Measurements from ENCODE around the gene ELN.
"Not testable (repeated sequence)": the region's sequence is repeated elsewhere in the genome, so short reads cannot be mapped to it uniquely, and the experiment has no call there.

The ELN gene

DNA sequence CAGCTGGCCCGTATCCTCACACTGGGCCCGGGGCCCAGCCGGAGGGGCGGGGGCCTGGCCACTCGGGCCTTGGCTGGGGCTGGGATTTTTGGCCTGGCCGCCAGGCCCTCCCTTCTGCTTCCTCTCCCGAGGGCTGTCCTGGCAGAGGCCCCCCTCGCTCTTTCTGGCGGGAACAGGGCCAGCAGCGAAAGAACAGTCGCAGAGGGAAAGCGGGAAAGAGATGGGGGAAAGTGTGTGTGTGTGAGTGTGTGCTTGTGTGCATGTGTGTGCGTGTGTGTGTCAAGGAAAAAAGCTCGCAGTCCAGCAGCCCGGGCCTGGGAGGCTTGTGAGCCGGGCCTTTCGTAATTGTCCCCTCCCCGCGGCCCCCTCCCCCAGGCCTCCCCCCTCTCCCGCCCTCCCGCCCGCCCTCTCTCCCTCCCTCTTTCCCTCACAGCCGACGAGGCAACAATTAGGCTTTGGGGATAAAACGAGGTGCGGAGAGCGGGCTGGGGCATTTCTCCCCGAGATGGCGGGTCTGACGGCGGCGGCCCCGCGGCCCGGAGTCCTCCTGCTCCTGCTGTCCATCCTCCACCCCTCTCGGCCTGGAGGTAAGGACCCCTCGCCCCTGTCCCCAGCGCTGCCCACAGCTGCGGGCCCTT is at the start of gene ELN:
TSS of gene ELN (plus strand) at position 491 of the 638 bp plus-strand sequence. CDS start at position 506, 15 bp downstream.
- DNase-seq (ENCODE audit: low read depth in 2 of 2) = no peak

DNA sequence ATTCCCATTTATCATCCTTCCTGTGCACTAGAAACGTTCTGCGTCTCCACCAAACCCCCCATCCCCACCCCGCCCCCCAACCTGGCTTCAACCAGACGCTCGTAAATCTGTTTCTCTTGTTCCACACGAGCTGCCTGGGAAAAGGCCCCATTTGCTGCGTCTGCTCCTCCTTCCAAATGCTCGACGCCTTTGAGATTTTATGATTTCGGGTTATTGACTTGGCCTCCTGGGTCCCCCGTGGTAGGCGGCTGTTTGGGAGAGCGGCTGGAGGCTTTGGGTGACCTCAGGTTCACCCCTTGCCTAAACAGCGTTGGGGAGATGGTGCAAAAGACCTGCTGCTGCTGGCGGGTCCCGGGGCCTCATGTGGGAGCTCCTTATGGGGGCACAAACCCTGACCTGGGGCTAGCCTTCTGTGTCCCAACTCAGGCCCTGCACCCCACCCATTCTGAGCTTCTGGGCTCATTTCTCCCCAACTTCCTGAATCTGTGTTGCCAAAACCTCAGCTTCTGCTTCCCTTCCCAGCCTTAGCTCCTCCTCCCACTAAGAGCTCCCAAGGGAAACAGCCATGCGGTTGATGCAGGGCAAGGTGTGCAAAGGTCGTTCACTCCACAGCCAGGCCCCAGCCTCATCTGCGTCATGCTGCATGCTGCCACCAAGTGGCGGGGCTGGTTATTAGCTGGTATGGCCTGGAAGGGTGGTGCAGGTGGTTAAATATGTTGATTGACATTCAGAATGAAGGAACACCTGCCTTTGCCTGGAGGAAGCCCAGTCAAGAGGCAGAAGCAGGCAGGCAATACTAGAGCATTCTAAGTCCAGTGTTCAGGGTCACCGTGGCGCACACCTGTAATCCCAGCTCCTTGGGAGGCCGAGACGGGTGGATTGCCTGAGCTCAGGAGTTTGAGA is 49.1 kb upstream of the ELN start:
- DNase-seq (ENCODE audit: low read depth in 2 of 2) = peak; percentile 7 to 14

DNA sequence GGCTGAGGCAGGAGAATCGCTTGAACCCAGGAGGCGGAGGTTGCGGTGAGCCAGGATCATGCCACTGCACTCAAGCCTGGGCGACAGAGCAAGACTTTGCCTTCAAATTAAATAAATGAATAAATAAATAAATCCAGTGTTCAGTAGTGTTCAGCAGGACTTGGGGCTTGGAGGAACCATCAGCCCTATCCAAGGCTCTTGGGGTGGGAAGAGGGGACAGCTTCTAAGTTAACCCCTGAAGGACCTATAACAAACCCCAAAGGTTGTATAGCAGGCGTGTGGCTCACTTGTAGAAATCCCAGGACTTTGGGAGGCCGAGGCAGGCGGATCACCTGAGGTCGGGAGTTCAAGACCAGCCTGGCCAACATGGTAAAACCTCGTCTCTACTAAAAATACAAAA is 48.3 kb upstream of the ELN start:
- DNase-seq (ENCODE audit: low read depth in 2 of 2) = not testable (repeated sequence)

DNA sequence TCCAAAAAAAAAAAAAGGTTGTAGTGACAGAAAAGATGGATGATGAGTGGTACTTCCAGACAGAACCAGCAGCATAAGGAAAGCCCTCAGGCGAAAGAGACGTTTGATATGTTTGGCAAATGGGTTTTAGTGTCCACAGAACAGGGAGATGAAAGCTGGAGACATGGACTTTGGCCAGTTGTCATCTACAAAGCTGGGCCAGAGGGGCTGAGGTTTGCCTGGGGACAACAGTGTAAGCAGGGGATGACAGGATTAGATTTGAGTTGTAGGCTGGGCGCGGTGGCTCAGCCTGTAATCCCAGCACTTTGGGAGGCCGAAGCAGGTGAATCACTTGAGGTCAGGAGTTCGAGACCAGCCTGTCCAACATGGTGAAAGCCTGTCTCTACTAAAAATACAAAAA is 47.8 kb upstream of the ELN start:
- no peak for DNase-seq (ENCODE audit: low read depth in 2 of 2)

DNA sequence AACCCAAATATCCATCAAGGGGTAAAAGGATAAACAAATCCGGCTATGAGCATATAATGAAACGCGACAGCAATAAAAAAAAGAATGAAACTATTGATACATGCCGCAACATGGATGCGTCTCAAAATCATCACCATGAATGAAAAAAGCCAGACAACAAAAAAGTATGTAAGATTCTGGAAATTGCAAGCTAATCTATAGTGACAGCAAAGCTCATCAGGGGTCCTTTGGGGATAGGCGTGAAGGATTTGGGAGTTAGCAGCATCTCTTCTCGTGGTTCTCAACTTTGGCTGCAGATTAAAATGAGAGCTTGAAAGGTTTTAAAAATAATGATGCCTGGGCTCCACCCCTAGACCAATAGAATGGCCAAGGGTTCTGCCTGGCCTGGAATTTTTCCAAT is 46.0 kb upstream of the ELN start:
- DNase-seq (ENCODE audit: low read depth in 2 of 2) = no peak

DNA sequence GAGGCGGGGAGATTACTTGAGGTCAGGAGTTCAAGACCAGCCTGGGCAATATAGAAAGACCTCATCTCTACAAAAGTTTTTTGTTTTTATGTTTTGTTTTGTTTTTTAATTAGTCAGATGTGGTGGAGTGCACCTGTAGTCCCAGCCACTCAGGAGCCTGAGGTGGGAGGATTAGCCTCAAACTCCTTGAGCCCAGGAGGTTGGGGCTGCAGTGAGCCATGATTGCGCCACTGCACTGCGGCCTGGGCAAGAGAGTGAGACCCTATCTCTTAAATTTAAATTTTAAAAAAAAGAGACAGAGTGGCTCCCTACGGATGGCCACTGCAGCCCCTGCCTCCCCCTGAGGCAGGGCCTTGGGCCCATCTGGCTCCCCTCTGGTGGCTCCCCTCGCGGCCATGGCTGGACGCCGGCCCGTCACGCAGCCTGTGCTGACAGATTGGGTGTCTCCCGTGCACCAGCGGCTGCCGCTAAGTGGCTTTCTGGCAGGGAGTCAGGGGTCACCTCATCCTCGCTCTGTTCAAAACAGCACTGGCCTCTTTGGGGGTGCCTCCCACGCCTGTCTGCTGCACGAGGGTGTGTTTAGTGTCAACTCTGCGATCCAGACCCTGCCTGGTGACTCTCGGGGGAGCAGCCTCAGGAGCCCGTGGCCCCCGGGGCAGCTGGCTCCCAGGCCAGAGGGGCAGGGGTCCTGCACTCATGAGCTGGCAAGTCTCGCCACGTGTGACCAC is 44.4 kb upstream of the ELN start:
- DNase-seq (ENCODE audit: low read depth in 2 of 2) = no peak

DNA sequence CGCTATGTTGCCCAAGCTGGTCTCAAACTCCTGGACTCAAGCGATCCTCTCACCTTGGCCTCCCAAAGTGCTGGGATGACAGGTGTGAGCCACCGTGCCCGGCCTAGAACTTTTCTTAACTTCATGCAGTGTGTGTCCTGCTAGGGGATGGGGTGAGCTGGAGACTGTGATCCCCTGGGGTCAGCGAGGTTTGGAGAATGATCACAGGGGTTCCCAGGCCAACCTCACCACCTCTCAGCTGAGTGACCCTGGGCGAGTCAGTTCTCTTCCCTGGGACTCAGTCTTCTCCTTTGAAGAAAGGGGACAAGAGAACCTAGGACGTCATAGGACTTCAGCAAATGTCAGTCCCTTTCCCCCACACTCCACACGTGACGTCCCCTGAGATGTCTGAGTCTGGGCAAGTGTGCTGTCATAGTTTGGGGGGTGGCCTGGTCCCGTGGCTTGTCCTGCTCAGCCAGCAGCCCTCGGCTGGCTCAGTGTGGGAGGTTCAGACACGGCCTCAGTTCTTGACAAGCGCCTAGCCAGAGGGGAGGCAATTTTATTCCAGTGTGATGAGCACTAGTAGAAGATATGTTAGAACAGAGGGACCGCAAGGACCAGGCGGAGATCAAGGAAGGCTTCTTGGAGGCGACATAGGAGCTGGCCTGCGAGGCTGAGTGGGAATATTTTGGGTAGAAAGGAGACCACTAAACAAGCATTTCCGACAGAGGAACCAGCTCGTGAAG is 43.3 kb upstream of the ELN start:
- DNase-seq (ENCODE audit: low read depth in 2 of 2) = no peak

DNA sequence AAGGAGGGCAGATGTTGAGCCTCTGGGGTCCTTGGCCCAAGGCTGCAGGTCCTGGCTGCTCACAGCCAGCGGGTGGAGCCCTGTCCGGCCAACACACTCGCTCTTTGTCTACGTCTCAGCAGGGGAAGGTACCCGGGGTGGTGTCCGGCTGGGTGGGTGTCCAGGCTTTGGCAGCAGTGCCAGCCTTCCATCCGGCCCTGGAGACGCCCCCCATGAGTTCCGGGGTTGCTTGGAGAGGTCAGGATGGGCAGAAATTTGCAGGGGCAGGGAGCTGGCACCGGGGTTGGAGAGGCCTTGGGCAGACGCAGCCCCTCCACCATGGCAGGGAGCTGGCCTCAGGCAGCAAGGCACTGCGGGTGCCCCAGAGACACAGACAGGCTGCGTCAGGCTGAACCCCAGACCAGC is 42.2 kb upstream of the ELN start:
- DNase-seq (ENCODE audit: low read depth in 2 of 2) = no peak

DNA sequence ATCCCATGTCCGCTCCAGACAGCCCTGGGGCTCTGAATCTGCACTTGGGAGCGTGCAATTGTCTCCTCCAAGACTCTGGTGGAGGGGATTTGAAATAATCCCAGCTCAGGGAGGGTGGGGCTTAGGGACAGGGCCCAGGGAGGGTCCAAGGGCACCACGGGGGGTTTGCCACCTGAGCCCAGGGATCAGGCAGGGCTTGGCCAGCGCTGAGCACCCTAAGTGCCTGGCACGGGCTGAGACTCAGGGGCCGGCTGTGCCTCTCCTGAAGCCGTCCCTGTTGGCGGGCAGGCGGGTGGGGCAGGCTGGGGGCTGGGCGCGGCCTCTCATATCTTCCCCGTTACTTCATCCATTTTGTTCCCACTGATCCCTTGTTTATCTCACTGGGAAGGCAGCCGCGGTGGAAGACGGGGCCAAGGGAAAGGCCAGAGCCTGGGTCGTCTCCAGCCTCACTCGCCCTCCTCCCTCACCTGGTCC is 41.8 kb upstream of the ELN start:
- DNase-seq (ENCODE audit: low read depth in 2 of 2) = no peak

DNA sequence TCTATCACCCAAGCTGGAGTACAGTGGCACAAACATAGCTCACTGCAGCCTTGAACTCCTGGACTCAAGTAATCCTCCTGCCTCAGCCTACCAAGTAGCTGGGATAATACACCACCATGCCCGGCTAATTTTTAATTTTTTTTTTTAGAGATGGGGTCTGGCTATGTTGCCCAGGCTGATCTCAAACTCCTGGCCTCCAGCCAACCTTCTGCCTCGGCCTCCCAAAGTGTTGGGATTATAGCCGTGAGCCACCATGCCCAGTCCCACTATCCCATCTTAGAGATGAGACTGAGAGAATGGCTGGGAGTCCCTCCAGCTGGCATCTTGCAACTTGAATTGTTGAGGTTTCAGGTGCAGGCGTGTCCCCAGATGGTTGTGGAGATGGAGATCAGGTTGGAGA is 40.7 kb upstream of the ELN start:
- no peak for DNase-seq (ENCODE audit: low read depth in 2 of 2)

DNA sequence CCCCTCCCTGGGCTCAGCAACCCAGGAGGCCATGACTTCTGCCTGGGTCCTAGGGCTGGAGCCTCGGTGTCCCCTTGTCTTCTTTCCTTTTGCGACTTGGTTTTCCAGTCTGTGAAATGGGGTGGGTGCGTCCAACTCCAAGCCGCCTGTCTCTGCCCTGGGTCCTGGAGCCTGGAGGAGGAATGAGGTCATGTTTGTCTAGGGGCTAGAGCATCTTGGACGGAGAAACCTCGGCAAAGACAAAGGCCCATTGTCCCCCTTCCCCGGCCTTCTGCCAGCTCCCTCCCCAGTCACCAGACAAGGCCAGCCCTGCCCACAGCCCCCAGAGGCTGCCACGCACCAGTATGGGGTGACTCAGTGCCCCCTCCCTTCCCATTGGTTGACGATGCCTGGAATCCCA is 39.8 kb upstream of the ELN start:
- DNase-seq (ENCODE audit: low read depth in 2 of 2) = no peak

DNA sequence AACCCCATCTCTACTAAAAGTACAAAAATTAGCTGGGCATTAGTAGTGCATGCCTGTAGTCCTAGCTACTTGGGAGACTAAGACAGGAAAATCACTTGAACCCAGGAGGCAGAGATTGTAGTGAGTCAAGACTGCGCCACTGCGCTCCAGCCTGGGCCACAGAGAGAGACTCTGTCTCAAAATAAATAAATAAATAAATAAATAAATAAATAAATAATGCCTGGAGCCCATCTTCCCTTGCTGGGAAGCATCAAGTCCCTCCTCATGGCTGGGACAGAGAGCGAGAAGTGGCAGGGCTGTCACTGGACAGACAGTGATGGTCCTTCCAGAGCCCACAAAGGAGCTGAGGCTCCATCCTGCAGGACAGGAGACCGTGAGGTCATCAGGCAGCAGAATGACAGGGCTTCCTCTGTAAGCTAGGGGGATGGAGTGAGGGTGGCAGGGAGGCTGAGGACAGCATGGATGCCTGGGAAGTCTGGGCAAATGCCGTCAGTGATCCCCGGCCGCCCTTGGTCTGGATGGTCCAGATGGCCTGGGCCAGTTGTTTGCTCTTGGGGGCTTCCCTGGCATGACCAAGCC is 36.4 kb upstream of the ELN start:
- DNase-seq (ENCODE audit: low read depth in 2 of 2) = no peak

DNA sequence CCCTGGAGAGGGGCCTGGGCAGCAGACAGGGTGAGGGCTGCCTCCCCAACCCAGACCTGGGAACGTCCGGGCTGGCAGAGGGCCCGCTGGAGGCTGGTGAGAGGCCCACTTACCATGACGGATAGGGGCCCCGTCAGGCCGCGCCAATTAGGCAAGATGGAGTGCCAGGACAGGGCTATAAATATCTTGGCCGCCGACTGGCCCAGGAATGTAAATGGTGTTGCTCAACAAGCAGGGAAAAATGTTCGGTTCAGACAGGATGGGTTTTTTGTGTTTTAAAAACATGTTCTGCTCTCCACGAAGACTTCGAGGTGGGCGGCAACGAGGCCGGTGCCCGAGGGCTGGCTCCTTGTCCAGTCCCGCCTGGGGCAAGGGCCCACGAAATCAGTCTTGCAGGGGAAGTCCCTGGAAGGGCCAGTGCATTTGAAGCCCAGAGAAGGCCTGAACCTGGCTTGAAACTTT is 35.8 kb upstream of the ELN start:
- no peak for DNase-seq (ENCODE audit: low read depth in 2 of 2)

DNA sequence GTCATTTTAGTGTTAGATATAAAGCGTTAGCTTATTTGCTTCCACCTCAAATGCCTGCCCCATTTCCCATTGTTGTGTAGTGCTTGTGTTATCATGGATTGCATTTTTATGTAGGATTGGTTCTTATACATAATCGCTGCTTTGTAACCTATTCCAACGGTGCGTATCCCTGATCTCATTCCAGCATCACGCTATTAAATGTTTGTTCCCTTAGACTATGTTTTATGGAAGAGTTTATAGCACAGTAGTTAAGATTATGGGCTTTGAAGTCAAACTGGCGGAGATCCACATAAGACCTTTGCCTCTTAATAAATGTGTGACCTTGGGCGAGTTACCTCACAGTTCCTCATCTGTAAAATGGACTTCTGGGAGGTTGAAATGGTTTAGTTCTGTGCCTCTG is 34.0 kb upstream of the ELN start:
- no peak for DNase-seq (ENCODE audit: low read depth in 2 of 2)

DNA sequence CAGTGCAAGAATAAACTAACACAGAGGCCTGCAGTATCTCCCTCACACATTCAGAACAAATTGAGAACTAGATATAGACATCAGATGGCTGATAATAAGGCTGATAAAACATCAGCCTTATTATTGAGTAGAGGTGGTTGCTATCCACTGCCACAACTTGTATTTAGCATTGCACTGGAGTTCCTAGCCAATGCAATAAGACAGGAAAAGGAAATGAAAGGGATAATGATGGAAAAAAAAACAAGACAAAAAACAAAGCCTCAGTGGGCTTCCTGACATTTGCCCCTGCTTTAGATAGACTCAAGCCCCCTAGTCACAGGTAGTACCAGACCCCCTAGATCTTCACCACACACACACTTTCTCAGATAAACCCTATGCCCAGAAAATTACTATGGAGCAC is 33.2 kb upstream of the ELN start:
- DNase-seq (ENCODE audit: low read depth in 2 of 2) = no peak

DNA sequence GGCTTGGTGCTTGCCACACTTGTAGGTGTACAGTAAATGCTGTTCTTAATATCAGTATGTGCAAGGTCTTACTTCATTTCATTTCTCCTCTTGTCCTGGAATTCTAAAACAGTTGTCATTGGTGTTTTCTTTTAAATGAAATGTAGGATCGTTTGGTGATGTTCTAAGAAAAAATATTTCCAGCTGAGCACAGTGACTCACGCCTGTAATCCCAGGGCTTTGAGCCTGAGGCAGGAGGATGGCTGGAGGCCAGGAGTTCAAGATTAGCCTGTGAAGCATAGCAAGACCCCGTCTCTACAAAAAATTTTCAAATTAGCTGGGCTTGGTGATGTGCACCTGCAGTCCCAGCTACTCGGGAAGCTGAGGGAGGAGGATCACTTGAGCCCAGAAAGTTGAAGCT is 32.6 kb upstream of the ELN start:
- no peak for DNase-seq (ENCODE audit: low read depth in 2 of 2)

DNA sequence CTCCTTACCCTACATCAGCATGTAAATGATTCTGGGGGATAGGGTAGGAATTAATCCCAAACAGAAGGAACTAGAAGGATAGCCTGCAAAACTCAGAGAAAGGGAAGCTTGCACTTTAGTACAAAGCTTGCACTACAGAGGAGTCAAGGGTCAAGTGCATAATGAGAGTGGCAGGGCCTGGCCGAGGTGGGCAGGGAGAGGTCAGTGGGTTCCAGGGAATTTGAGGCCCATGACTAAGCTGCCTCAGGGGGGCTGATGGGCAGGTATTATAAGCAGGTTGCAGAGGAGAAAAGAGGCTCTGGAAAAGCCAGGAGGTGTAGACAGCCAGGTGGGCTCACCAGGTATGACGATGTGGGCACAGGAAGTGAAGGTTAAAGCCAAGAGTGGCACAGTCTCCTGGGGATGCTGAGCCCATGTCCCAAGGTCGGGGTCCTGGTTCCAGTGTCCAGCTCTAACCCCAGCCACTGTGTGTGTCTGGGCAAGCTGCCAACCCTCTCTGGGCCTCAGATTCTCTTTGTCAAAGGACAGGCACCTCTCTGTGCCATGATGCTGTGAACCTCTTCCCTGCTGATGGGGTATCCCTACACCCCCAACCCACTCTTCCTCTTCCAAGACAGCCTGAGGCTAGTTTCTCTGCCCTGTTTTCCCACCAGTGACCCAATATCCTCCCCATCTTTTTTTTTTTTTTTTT is 32.0 kb upstream of the ELN start:
- no peak for DNase-seq (ENCODE audit: low read depth in 2 of 2)

DNA sequence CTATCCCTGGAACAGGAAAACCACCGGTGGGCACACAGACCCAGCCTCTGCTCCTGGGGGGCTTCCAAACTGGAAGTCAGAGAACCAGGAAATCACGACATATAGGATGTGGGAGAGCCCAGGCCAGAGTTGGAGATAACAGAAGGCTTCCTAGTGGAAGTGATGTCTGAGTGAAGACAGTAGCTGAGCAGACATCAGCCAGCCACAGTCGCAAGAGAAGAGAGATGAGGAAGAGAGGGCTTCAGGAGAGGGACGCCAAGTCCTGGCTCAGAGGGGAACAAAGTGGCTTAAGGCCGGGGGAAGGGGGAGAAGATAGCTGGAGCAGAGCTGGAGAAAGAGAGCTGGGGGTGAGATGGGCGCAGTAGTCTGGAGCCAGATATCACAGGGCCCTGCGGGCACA is 30.9 kb upstream of the ELN start:
- no peak for DNase-seq (ENCODE audit: low read depth in 2 of 2)

DNA sequence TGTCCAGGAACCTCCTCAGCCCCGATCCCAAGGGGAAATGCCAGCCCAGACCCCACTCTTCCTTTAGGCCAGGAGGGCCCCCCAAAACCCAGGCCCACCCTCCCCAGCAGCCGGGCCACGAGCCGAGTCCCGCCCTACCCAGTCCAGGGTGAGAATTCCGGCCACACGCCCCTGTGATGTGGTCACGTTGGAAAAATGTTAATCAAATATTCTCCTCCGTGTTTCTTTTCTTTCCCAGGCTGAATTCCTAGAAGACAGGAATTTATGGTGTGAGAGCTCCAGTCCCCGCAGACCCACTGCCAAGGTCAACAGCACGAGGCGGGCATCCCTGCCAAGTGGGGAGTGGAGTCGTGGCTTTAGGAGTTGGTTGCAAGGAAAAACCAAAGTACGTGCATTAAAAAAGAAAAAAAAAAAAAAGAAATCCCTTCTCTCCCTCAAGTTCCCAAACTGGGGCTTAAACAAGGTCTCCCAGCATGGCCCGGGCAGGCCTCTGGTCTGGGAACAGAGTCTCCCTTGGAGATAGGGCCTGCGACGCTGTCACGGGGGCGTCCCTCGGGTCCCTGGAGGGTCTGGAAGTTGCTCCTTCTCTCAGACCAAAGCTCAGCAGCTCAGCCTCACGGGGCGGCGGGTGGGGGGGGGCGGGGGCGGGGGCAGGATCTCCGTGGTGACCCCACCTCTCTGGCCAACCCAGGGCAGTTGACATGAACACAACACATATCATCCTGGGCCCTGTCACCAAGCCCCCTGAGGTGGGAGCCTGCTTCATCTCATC is 28.1 kb upstream of the ELN start:
- no peak for DNase-seq (ENCODE audit: low read depth in 2 of 2)

Measured in stimulated activated CD8-positive, alpha-beta memory T cell treated with anti-CD3 and anti-CD28 coated beads, Interleukin-2, amount 100 ng/mL, for 48 hours (primary cell).